Neuron (in vitro differentiated cells): ENCODE measurements around the gene CAPZA3.
"Not testable (repeated sequence)": the region's sequence is repeated elsewhere in the genome, so short reads cannot be mapped to it uniquely, and the experiment has no call there.

Source experiments
- H2AFZ ChIP-seq: one replicate; pipeline ENCODE4 v1.6.1; 2013; ENCODE audit warnings: low read depth, mild to moderate bottlenecking, inconsistent platforms, low read length, moderate library complexity
- H3K27me3 ChIP-seq: one replicate; pipeline ENCODE4 v1.6.1; 2013; ENCODE audit warnings: low read length; ENCODE audit not compliant: insufficient read depth
- H3K36me3 ChIP-seq: one replicate; pipeline ENCODE4 v1.6.1; 2013; ENCODE audit warnings: low read length; ENCODE audit not compliant: insufficient read depth
- H3K4me1 ChIP-seq: one replicate; pipeline ENCODE4 v1.6.1; 2013; ENCODE audit warnings: low read length; ENCODE audit not compliant: insufficient read depth
- H3K4me3 ChIP-seq: 2 replicates; pipeline ENCODE4 v1.5.1; 2013; ENCODE audit warnings: mild to moderate bottlenecking, low read length, moderate library complexity
- H3K9me3 ChIP-seq: one replicate; pipeline ENCODE4 v1.6.1; 2013; ENCODE audit warnings: low read length

CAPZA3 gene

DNA sequence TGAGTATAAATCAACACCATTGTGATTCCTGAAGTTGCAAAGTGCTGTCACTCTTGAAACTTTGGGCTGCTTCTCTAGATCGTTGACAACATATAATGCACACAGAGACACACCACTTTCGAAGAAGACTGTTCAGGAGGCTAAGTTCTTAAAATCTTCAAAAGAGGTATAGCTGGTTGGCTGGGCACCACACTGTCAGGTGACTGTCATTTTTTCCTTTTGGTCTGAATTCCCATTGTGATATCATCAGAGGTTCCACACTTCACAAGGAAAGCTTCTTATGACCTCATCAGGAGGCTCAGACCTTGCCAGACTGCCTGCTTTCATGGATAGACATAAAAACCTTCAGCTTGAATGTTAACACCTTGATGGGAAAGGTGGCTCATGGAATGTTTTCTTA lies at the start of gene CAPZA3, which contains the start of gene PLCZ1:
Gene CAPZA3, plus strand, starts transcription at position 301 of the 400 bp plus-strand sequence. CDS start 150 bp downstream, outside the sequence.
Gene PLCZ1, minus strand, starts transcription at position 194 of the 400 bp plus-strand sequence. CDS start 641 bp downstream, outside the sequence.
- no peak within 1 kb of the TSS for H3K4me3 ChIP-seq
- no peak within 1 kb of the TSS for H2AFZ ChIP-seq
- H3K4me1 ChIP-seq = no peaks in the 10 kb centered on the region
- peaks cover 3% of the 10 kb centered on the region for H3K9me3 ChIP-seq
- no peaks in the 10 kb centered on the region for H3K36me3 ChIP-seq
- H3K27me3 ChIP-seq = no peaks in the 10 kb centered on the region

GRCh38 chr12:18689771-18690170 lies 48.1 kb upstream of the CAPZA3 start:
- Histone ChIP-seq H3K4me3 (no peak overlapping the region), H3K27me3 (no peaks in the 10 kb centered on the region), H3K36me3 (no peaks in the 10 kb centered on the region), H2AFZ (no peak overlapping the region), H3K9me3 (no peaks in the 10 kb centered on the region), H3K4me1 (no peaks in the 10 kb centered on the region)

DNA sequence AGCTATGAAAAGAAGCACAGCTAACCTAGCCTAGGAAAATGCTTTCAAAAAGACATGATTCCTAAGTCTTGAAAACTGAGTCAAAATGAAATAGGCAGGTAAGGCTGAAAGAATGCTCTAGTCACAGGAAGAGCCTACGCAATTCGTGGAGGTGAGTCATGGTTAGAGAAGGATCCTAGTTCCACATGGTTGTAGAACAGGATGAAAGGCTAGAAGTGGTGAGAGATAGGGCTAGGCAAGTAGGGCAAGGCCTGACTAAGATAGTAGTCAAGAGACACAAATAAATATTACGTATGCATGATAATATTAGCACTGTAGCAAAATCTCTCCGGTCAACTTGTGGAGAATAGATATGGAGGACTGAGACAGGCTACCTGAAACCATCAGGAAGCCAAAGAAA lies 47.3 kb upstream of the CAPZA3 start:
- no peaks in the 10 kb centered on the region for H3K36me3 ChIP-seq
- no peak overlapping the region for H3K4me3 ChIP-seq
- H3K9me3 ChIP-seq = no peaks in the 10 kb centered on the region
- no peaks in the 10 kb centered on the region for H3K27me3 ChIP-seq
- no peaks in the 10 kb centered on the region for H3K4me1 ChIP-seq
- H2AFZ ChIP-seq = no peak overlapping the region

- not testable (repeated sequence) for H3K27me3 ChIP-seq
Observed at GRCh38 chr12:18693986-18694385, 43.9 kb upstream of the CAPZA3 start.

DNA sequence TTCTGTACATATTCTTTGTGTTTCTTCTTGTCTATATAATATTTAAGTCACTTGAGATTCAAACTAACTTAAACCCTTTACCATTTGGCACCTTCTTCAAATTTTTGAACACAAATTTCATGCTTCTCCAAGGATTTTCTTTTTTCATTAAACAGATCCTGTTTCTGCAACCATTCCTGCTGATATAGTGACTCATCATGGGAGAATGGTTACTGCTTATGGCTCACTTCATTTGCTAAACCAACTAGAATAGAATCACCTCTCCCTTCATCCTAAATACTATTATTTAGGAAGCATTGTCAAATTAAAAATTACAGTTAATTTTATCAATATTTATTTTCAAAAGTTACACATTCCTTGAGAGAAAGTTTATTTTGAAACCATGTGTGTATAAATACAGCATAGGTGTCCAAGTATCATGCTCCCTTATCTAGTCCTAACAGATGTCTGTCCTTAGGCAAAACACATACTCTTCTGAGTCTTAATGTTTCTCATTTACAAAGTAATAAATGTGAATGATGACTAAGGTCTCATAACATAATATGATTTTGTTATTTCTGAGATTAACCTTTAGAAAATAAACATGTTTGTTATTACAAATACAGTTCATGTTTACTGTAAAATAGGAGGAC lies 40.8 kb upstream of the CAPZA3 start:
- Histone ChIP-seq H3K9me3 (no peaks in the 10 kb centered on the region), H3K4me3 (no peak overlapping the region), H2AFZ (no peak overlapping the region), H3K27me3 (no peaks in the 10 kb centered on the region), H3K4me1 (no peaks in the 10 kb centered on the region), H3K36me3 (no peaks in the 10 kb centered on the region)

More at GRCh38 chr12:18693986-18694385, 43.9 kb upstream of the CAPZA3 start:
- not testable (repeated sequence) for H3K4me1 ChIP-seq, H3K9me3 ChIP-seq, H3K4me3 ChIP-seq, H3K36me3 ChIP-seq, H2AFZ ChIP-seq

DNA sequence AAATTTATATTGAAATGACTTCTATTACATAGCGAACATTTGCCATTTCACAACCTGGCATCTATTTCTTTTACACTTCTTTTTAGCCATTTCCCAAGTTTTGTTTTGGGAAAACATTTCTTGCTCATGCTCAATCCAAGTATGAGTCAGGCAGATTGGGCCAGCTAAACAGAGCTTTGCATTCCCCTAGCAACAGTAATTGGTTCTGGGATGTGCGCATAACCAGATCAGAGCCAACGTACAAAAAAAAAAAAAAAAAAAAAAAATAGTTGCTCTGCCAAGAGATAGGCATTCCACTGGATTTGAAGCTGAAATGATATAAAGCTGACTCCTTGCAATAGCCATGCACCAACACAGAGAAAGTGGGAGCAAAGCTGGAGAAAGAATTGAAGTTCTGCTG lies 37.6 kb upstream of the CAPZA3 start:
- Histone ChIP-seq H3K27me3 (no peaks in the 10 kb centered on the region), H2AFZ (no peak overlapping the region), H3K9me3 (no peaks in the 10 kb centered on the region), H3K4me3 (no peak overlapping the region), H3K36me3 (no peaks in the 10 kb centered on the region), H3K4me1 (no peaks in the 10 kb centered on the region)

GRCh38 chr12:18703321-18703720 lies 34.6 kb upstream of the CAPZA3 start:
- H3K9me3 ChIP-seq = peaks cover 3% of the 10 kb centered on the region
- no peaks in the 10 kb centered on the region for H3K27me3 ChIP-seq

DNA sequence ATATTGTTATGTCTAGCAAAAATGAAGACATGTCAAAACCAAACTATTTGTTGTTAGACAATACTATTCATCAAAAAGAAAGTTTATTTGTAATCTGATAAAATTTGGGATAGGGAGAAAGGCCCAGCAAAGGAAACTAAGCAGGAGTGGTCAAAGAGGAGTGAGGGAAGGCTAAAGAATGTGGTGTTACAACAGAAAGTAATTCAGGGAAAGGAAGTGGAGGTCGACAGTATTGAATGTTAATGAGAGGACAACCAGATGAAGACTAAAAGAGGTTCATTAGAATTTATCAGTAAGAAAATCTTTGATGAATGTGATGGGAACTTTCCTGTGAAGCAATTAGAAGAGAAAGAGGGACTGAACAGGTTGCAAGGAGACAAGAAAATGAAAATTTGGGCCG lies 34.0 kb upstream of the CAPZA3 start:
- no peak overlapping the region for H2AFZ ChIP-seq
- no peaks in the 10 kb centered on the region for H3K4me1 ChIP-seq
- H3K4me3 ChIP-seq = no peak overlapping the region
- peaks cover 3% of the 10 kb centered on the region for H3K9me3 ChIP-seq
- H3K36me3 ChIP-seq = no peaks in the 10 kb centered on the region
- no peaks in the 10 kb centered on the region for H3K27me3 ChIP-seq

More at GRCh38 chr12:18703321-18703720, 34.6 kb upstream of the CAPZA3 start:
- Histone ChIP-seq H3K4me1 (no peaks in the 10 kb centered on the region), H3K36me3 (no peaks in the 10 kb centered on the region), H3K4me3 (no peak overlapping the region), H2AFZ (no peak overlapping the region)

DNA sequence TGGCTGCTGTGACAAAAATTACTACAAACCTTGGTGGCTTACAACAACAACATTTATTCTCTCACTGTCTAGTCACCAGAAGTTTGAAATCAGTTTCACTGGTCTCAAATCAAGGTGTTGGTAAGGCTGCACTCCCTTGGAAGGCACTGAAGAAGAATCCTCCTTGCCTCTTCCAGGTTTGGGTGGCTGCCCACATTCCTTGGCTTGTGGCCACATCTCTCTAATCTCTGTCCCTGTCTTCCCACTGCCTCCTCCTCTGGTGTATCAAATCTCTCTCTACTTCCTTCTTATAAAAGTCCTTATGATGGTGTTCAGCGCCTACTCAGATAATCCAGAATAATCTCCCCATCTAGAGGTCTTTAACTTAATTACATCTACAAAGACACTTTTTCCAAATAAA lies 31.1 kb upstream of the CAPZA3 start:
- no peaks in the 10 kb centered on the region for H3K27me3 ChIP-seq
- no peaks in the 10 kb centered on the region for H3K36me3 ChIP-seq
- no peak overlapping the region for H3K4me3 ChIP-seq
- no peak overlapping the region for H2AFZ ChIP-seq
- H3K9me3 ChIP-seq = peaks cover 3% of the 10 kb centered on the region
- H3K4me1 ChIP-seq = no peaks in the 10 kb centered on the region

DNA sequence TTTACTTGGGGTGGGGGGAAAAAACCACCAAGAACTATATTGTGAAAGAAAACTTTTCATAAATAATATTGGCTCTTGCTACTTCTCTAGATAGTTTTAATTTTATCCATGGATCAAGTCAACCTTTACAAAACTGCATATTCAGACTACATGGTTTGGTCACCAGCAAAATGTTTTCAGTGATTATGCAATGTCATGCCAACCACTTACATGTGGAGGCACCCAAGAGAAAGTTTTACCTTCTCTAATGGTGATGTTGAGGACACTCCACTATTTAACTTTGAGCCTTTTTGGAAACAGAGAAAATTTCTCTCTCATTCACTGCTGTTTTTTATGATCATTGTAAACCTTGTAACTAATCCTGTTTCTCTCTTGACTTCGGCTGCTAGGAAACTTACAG lies 21.7 kb upstream of the CAPZA3 start:
- H3K4me1 ChIP-seq = no peaks in the 10 kb centered on the region
- H2AFZ ChIP-seq = no peak overlapping the region
- H3K36me3 ChIP-seq = no peaks in the 10 kb centered on the region
- no peak overlapping the region for H3K4me3 ChIP-seq
- no peaks in the 10 kb centered on the region for H3K27me3 ChIP-seq
- H3K9me3 ChIP-seq = peaks cover 1% of the 10 kb centered on the region

GRCh38 chr12:18718462-18718861 lies 19.5 kb upstream of the CAPZA3 start:
- H3K4me1 ChIP-seq = no peaks in the 10 kb centered on the region
- no peak overlapping the region for H3K4me3 ChIP-seq
- no peaks in the 10 kb centered on the region for H3K36me3 ChIP-seq
- no peaks in the 10 kb centered on the region for H3K27me3 ChIP-seq
- no peak overlapping the region for H2AFZ ChIP-seq
- peaks cover 1% of the 10 kb centered on the region for H3K9me3 ChIP-seq

- Histone ChIP-seq H3K27me3 (no peaks in the 10 kb centered on the region), H3K4me1 (no peaks in the 10 kb centered on the region), H3K9me3 (peaks cover 1% of the 10 kb centered on the region), H3K36me3 (no peaks in the 10 kb centered on the region), H3K4me3 (no peak overlapping the region), H2AFZ (no peak overlapping the region)
Observed at GRCh38 chr12:18719922-18720510, 17.9 kb upstream of the CAPZA3 start.

DNA sequence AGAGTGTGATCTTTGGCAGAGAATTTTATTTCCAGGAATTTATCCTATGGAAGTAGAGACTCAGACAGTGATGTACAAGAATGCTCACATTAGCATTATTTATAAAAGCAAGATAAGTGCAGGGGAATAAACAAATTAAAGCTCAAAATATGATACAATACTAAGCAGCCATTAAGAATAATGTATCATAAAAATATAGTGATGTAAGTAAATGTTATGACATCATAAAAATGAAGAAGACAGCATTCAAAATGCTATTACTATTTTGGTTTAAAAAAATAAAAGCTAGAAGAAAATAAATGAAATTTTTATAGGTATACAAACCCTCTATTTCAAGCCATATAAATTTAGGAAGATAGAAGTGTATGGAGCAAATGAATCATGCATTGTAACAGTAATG lies 17.2 kb upstream of the CAPZA3 start:
- no peak overlapping the region for H3K4me3 ChIP-seq
- H3K9me3 ChIP-seq = no peaks in the 10 kb centered on the region
- H3K4me1 ChIP-seq = no peaks in the 10 kb centered on the region
- H3K27me3 ChIP-seq = no peaks in the 10 kb centered on the region
- H2AFZ ChIP-seq = no peak overlapping the region
- no peaks in the 10 kb centered on the region for H3K36me3 ChIP-seq

- H2AFZ ChIP-seq = no peak overlapping the region
- H3K4me3 ChIP-seq = no peak overlapping the region
- no peaks in the 10 kb centered on the region for H3K9me3 ChIP-seq
- H3K4me1 ChIP-seq = no peaks in the 10 kb centered on the region
- H3K36me3 ChIP-seq = no peaks in the 10 kb centered on the region
- H3K27me3 ChIP-seq = no peaks in the 10 kb centered on the region
Observed at GRCh38 chr12:18721452-18721851, 16.5 kb upstream of the CAPZA3 start.
